GM18870 (cell line): ENCODE measurements around the gene VASH2.
A peak's percentile ranks its signal among the peaks of the same experiment; 100 is the strongest.
"Not testable (repeated sequence)": the region's sequence is repeated elsewhere in the genome, so short reads cannot be mapped to it uniquely, and the experiment has no call there.

Source experiments
- ATAC-seq: cut with Tn5 transposase; IDR thresholded peaks from one replicate; pipeline ENCODE4 v1.9.1; 2021; ENCODE audit warnings: moderate library complexity; ENCODE audit not compliant: unreplicated experiment

VASH2 gene

DNA sequence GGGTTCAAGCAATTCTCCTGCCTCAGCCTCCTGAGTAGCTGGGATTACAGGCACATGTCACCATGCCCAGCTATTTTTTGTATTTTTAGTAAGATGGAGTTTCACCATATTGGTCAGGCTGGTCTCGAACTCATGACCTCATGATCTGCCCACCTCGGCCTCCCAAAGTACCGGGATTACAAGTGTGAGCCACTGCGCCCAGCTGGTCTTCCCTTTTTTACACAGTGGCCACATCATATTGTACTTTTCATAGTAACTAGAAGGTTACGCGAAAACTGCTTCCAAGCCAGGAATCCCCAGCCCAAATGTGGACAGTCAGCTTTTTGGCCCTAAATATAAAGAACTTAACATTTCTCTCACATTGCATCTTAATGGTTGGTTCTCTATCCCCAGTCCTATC is 4.2 kb downstream of the VASH2 start:
- ATAC-seq, result no peak

DNA sequence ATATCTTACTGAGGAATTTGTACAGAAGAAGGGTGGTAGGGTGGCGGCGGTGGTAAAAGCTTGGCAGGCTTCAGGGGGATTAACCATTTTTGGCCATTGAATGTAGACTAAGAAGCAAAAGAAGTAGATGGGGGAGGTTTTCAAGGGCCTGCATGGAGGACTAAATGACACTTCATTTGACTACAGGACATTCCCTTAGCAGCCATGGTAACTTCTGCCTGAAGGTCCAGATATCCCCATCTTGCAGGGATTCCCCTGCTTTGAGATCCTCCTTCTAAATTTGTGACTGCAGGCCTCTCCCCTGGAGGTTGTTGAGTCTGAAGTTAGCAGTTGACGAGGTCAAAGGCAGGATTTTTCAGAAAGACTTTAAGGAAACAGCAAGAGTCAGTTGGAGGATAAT is 4.8 kb downstream of the VASH2 start:
- no peak for ATAC-seq

GRCh38 chr1:212955961-212956620 is 5.8 kb downstream of the VASH2 start:
- no peak for ATAC-seq

DNA sequence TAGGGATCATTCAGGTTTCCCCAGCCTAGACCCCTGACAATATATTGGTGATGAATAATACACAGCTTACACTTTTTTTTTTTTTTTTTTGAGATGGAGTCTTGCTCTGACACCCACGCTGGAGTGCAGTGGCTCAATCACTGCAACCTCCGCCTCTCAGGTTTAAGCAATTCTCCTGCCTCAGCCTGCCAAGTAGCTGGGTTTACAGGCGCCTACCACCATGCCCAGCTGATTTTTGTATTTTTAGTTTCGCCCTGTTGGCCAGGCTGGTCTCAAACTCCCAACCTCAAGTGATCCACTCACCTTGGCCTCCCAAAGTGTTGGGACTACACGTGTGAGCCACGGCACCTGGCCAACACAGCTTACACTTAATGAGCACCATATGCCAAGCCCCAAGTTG is 7.2 kb downstream of the VASH2 start:
- ATAC-seq, result no peak

- ATAC-seq, result no peak
Observed at GRCh38 chr1:212958175-212958574, 7.8 kb downstream of the VASH2 start.

GRCh38 chr1:212959266-212960220 is 9.2 kb downstream of the VASH2 start:
- peak; percentile 66 for ATAC-seq

DNA sequence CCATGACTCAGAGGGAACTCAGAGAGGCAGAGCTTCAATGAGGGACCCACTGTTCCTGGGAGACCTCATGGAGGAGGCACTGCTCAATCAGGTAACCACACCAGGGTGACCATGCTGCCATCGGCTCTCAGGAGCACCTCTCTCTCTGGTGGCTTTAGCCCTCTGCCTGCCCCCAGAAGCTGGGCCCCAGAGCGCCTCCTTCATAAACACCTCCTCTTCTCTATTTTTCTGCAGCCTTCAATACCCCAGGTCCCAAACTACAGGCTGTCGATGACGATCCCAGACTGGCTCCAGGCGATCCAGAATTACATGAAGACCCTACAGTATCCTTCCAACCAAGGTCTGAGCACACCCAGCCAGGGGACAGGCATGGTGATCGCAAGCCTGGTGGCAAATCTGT is 10.6 kb downstream of the VASH2 start:
- no peak for ATAC-seq

DNA sequence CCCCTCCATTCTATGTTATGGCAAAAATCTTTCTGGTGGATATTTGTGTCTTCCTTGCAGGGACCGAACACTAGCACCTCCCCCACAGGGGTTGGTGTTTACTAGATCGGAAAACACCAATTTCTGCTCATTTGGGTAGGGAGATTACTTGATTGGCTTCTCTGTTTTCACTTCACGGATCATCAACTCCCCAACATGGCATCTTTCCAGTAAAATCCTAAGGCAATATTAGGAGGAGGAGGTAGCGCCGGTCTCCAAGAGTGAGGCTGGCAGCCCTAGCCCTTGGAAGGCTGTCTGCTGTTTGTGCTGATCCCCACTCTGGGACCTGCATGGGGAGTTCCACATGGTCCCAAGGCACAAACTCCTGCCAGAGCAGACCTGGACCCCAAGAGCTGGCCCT is 12.2 kb downstream of the VASH2 start:
- no peak for ATAC-seq

- ATAC-seq, result no peak
Observed at GRCh38 chr1:212964102-212964501, 13.8 kb downstream of the VASH2 start.

DNA sequence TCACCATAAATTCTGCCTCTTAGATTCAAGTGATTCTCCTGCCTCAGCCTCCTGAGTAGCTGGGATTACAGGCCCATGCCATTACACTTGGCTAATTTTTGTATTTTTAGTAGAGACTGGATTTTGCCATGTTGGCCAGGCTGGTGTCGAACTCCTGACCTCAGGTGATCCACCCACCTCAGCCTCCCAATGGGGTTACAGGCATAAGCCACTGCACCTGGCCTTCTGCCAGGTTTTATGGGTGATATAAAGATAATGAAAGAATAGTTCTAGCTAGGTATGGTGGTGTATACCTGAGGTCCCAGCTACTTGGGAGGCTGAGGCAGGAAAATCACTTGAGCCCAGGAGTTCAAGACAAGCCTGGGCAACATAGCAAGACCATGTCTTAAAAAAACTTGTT is 14.7 kb downstream of the VASH2 start:
- ATAC-seq, result not testable (repeated sequence)

DNA sequence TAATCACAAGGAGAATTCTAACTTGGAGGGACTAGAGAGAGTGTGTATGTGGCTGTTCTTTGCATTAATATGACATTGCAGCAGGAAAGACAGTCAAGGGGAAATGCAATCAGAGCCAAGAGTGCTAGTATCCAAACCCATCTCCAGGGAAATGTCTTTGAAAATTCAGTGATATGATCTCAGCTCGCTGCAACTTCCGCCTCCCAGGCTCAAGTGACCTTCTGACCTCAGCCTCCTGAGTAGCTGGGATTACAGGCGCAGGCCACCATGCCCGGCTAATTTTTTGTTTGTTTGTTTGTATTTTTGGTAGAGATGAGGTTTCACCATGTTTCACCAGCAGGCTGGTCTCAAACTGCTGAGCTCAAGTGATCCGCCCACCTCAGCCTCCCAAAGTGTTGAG is 16.3 kb downstream of the VASH2 start:
- ATAC-seq, result no peak

DNA sequence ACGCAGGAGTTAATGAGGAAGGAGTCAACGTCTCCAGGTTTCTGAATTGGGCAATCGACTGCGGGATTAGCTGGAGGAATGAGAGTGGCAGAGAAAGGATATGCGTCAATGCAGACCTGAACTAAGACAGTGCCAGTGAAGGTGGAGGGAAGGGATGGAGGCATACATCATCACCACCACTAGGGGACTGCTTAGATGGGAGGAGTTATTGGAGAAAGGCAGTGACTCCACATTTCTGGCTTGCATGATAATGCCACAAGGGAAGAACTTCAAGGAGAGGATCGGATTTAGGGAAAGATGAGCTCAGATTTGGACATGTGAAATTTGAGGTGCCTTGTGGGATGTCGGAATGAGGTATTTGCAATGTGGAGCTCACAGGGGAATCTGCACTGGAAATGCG is 17.5 kb downstream of the VASH2 start:
- peak; percentile 43 for ATAC-seq

GRCh38 chr1:212968368-212968863 is 18.1 kb downstream of the VASH2 start:
- ATAC-seq, result no peak

GRCh38 chr1:212970085-212970484 is 19.7 kb downstream of the VASH2 start:
- no peak for ATAC-seq

GRCh38 chr1:212971312-212971711 is 21.0 kb downstream of the VASH2 start:
- ATAC-seq, result no peak

- ATAC-seq, result no peak
Observed at GRCh38 chr1:212973426-212973825, 23.1 kb downstream of the VASH2 start.

- ATAC-seq, result no peak
Observed at GRCh38 chr1:212973899-212974298, 23.6 kb downstream of the VASH2 start.

DNA sequence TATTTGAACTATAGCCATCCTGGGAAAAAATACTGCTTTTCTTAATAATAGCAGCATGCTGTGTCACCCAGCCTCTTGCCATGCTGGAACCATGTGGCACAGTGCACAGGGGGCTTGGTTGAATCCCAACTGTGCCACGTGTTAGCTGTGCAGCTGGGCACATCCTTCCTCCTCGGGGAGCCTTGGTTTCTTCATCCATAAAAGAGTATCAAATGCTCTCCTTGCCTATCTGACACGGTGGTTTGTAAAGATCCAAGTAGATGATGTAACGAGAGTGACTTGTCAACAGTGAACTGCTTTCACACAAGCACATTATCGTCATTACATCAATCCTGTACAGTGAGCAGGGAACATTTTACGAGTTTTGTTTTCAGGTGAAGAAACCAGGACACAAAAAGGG is 24.4 kb downstream of the VASH2 start:
- ATAC-seq, result no peak

DNA sequence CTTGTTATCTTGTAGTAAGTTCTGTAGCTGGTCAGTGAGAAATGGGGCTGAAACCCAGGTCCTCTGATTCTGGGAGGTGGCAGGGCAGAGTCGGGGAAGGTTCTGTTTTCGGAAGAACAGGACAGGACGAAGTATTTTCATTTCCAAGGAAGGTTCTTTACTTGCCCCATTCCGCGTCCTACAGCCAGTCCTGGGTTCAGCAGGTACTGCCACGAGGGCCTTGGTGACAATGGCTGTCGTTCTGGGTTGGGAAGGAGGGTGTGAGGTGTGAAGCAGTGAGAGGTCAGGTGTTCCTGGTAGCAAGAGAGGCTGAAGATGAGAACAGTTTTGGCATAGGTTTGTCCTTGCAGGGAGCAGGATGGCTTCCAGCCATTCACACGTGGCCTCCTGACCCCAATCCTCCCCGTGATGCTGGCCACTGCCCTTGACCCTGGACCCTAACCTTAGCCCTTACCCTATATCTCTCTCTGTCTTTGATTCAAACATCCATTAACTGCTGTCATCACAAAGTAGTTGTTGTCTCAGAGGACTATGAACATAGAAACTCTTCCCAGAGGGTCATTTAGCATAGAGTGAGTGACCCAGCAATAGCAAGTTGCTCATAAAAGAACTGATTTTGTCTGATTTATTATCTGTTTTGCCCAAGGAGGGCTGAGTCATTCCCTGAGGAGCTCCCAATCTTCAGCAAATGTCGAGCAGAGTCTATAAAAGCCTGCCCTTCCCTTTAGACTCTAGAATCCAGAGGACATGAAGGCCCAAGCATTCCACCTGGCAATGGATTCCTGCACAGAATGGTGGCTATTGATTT is 25.0 kb downstream of the VASH2 start:
- no peak for ATAC-seq

- ATAC-seq, result no peak
Observed at GRCh38 chr1:212976586-212976985, 26.2 kb downstream of the VASH2 start.
